ENCODE results near the gene CCDC186. TPM values are rescaled to one million over a fixed set of nuclear protein-coding genes. Genes with fewer than 3 reads are reported as not detected.

Gene CCDC186
- total and polyA plus RNA-seq, 2 donors (not counting 1 experiment from before 2014, with no cell fraction given) = 13.0 to 15.7 TPM

GRCh38 chr10:114180937-114181336 is 6.9 kb upstream of the CCDC186 start:
- no peak overlapping the region for H2AFZ ChIP-seq (ENCODE audit: low read length)
- H3K4me2 ChIP-seq (ENCODE audit: extremely low read depth, insufficient read depth, low read length) = no peak overlapping the region
- no peaks in the 10 kb centered on the region for H3K36me3 ChIP-seq (ENCODE audit: control insufficient read depth, insufficient read depth, low read length)
- no peaks in the 10 kb centered on the region for H3K27me3 ChIP-seq (ENCODE audit: control insufficient read depth, insufficient read depth, low read length)
- no peaks in the 10 kb centered on the region for H4K20me1 ChIP-seq (ENCODE audit: control insufficient read depth, extremely low read depth, insufficient read depth, low read length)
- no peaks in the 10 kb centered on the region for H3K79me2 ChIP-seq (ENCODE audit: control insufficient read depth, insufficient read depth, low read length)
- H3K27ac ChIP-seq (ENCODE audit: insufficient read depth, low read length) = no peak overlapping the region
- no peak for DNase-seq (ENCODE audit: low read depth in 2 of 2)
- no peak overlapping the region for H3K9ac ChIP-seq (ENCODE audit: insufficient read depth, low read length)
- no peak overlapping the region for H3K4me3 ChIP-seq (replicated peaks in 1 of 4; ENCODE audit: control extremely low read depth in 1 of 4, insufficient read depth in 1 of 4, low read depth in 3 of 4, low read length in 4 of 4)
- no peaks in the 10 kb centered on the region for H3K9me3 ChIP-seq (ENCODE audit: control insufficient read depth, insufficient read depth, low read depth, low read length)
- TF ChIP-seq EZH2 (IDR thresholded peaks at IDR 0.05; ENCODE audit: low read length, missing control alignments) = no peak
- TF ChIP-seq CTCF (conservative IDR thresholded peaks at IDR 0.05 in 1 of 2, IDR thresholded peaks at IDR 0.05 in 1 of 2; ENCODE audit: low read depth in 1 of 2, low read length in 2 of 2) = no peak
- no peaks in the 10 kb centered on the region for H3K4me1 ChIP-seq (ENCODE audit: control insufficient read depth, extremely low read depth, insufficient read depth, low read length)

DNA sequence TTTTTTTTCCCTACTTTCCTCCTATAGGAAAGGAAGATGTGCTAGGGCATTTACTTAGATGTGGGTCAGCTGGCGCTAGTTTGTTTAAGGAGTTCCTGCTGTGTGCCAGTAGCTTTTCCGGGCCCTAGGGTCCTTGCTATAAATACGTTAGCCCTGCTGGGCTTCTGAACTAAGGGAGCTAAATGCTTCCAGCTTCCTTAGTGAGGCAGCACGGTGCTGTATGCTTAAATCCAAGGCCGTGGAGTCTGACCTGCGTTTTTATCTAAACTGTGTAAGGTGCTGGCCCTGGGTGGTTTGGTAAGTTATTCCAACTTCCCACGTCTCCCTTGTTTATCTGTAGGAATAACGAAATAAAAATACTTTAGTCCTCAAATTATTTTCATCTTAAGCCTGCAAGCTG is 5.7 kb upstream of the CCDC186 start:
- TF ChIP-seq EZH2 (IDR thresholded peaks at IDR 0.05; ENCODE audit: low read length, missing control alignments) (no peak), CTCF (conservative IDR thresholded peaks at IDR 0.05 in 1 of 2, IDR thresholded peaks at IDR 0.05 in 1 of 2; ENCODE audit: low read depth in 1 of 2, low read length in 2 of 2) (no peak)
- no peaks in the 10 kb centered on the region for H3K9me3 ChIP-seq (ENCODE audit: control insufficient read depth, insufficient read depth, low read depth, low read length)
- no peaks in the 10 kb centered on the region for H3K27me3 ChIP-seq (ENCODE audit: control insufficient read depth, insufficient read depth, low read length)
- no peaks in the 10 kb centered on the region for H3K36me3 ChIP-seq (ENCODE audit: control insufficient read depth, insufficient read depth, low read length)
- H3K9ac ChIP-seq (ENCODE audit: insufficient read depth, low read length) = no peak overlapping the region
- H2AFZ ChIP-seq (ENCODE audit: low read length) = no peak overlapping the region
- H4K20me1 ChIP-seq (ENCODE audit: control insufficient read depth, extremely low read depth, insufficient read depth, low read length) = no peaks in the 10 kb centered on the region
- H3K4me3 ChIP-seq (replicated peaks in 1 of 4; ENCODE audit: control extremely low read depth in 1 of 4, insufficient read depth in 1 of 4, low read depth in 3 of 4, low read length in 4 of 4) = no peak overlapping the region
- no peak overlapping the region for H3K27ac ChIP-seq (ENCODE audit: insufficient read depth, low read length)
- DNase-seq (ENCODE audit: low read depth in 2 of 2) = no peak
- no peaks in the 10 kb centered on the region for H3K79me2 ChIP-seq (ENCODE audit: control insufficient read depth, insufficient read depth, low read length)
- H3K4me1 ChIP-seq (ENCODE audit: control insufficient read depth, extremely low read depth, insufficient read depth, low read length) = no peaks in the 10 kb centered on the region
- H3K4me2 ChIP-seq (ENCODE audit: extremely low read depth, insufficient read depth, low read length) = no peak overlapping the region

DNA sequence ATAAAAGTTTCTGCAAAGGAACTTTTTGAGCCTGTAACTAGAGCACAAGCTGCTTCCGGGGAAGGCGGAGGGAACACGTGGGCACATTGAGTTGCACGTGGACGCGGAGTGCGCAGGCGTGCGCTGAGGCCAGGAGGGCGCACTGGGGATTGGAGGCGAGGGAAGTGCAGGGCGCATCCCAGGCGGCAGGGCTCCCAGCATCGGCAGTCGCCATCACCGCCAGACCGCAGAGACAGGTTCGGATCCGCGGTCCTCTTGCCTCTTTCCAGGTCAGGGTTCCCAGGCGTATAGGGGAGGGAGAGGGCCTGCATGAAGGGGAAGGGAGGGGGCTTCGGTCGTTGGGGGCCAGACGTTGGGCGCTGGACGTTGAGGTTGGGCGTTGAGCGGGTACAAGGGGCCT is 5.1 kb upstream of the CCDC186 start, which contains the start of gene TDRD1:
Gene TDRD1, plus strand, starts transcription at position 206 of the 400 bp plus-strand sequence. CDS start 8,479 bp downstream, outside the sequence.
- no peak within 1 kb of the TSS for H3K9ac ChIP-seq (ENCODE audit: insufficient read depth, low read length)
- no peaks in the 10 kb centered on the region for H3K9me3 ChIP-seq (ENCODE audit: control insufficient read depth, insufficient read depth, low read depth, low read length)
- H4K20me1 ChIP-seq (ENCODE audit: control insufficient read depth, extremely low read depth, insufficient read depth, low read length) = no peaks in the 10 kb centered on the region
- H3K36me3 ChIP-seq (ENCODE audit: control insufficient read depth, insufficient read depth, low read length) = no peaks in the 10 kb centered on the region
- H3K4me1 ChIP-seq (ENCODE audit: control insufficient read depth, extremely low read depth, insufficient read depth, low read length) = no peaks in the 10 kb centered on the region
- no peak within 1 kb of the TSS for H3K4me3 ChIP-seq (replicated peaks in 1 of 4; ENCODE audit: control extremely low read depth in 1 of 4, insufficient read depth in 1 of 4, low read depth in 3 of 4, low read length in 4 of 4)
- no peaks in the 10 kb centered on the region for H3K27me3 ChIP-seq (ENCODE audit: control insufficient read depth, insufficient read depth, low read length)
- no peak within 1 kb of the TSS for H2AFZ ChIP-seq (ENCODE audit: low read length)
- TF ChIP-seq CTCF (conservative IDR thresholded peaks at IDR 0.05 in 1 of 2, IDR thresholded peaks at IDR 0.05 in 1 of 2; ENCODE audit: low read depth in 1 of 2, low read length in 2 of 2) (no peak), EZH2 (IDR thresholded peaks at IDR 0.05; ENCODE audit: low read length, missing control alignments) (no peak)
- H3K79me2 ChIP-seq (ENCODE audit: control insufficient read depth, insufficient read depth, low read length) = no peaks in the 10 kb centered on the region
- DNase-seq (ENCODE audit: low read depth in 2 of 2) = no peak
- no peak within 1 kb of the TSS for H3K4me2 ChIP-seq (ENCODE audit: extremely low read depth, insufficient read depth, low read length)
- H3K27ac ChIP-seq (ENCODE audit: insufficient read depth, low read length) = no peak within 1 kb of the TSS

Data from fibroblast of lung (primary cell).